Chondrocyte (in vitro differentiated cells): ENCODE results near the gene BCO1. TPM values are rescaled to one million over a fixed set of nuclear protein-coding genes. Genes with fewer than 3 reads are reported as not detected.
A peak's percentile ranks its signal among the peaks of the same experiment; 100 is the strongest.

Source experiments
- DNase-seq: peaks from one replicate; pipeline ENCODE4 v3.0.0; 2021; ENCODE audit warnings: mixed read lengths, low spot score
- H3K27ac Mint-ChIP-seq: one replicate; pipeline ENCODE4 v1.8.0; 2021; ENCODE audit warnings: mild to moderate bottlenecking, moderate library complexity, mixed read lengths; ENCODE audit not compliant: unreplicated experiment
- H3K27me3 Mint-ChIP-seq: 2 replicates; pipeline ENCODE4 v1.8.0; 2021; ENCODE audit warnings: low read depth, mixed read lengths
- H3K36me3 Mint-ChIP-seq: 2 replicates; pipeline ENCODE4 v1.8.0; 2021; ENCODE audit warnings: low read depth, mixed read lengths
- H3K4me1 Mint-ChIP-seq: 2 replicates; pipeline ENCODE4 v1.8.0; 2021; ENCODE audit warnings: low read depth, mild to moderate bottlenecking, mixed read lengths
- H3K4me3 Mint-ChIP-seq: one replicate; pipeline ENCODE4 v1.8.0; 2021; ENCODE audit warnings: mild to moderate bottlenecking, moderate library complexity, mixed read lengths; ENCODE audit not compliant: unreplicated experiment
- H3K9me3 Mint-ChIP-seq: 2 replicates; pipeline ENCODE4 v1.8.0; 2021; ENCODE audit warnings: low read depth, mixed read lengths
- total RNA-seq: library from RNA; stranded (reverse); gene quantifications from 3 replicates; pipeline ENCODE4 v1.2.1, GENCODE V29; 2021
- TF ChIP-seq, protein P1 (sequence below): fragments of 200-600 bp; sonication (generic); IDR thresholded peaks from 2 replicates; pipeline ENCODE4 v1.5.0; 2021; ENCODE audit warnings: antibody characterized with exemption, mild to moderate bottlenecking, moderate library complexity

The BCO1 gene
- total RNA-seq, 1 donor from 2014 or later = not detected

- no peaks in the 10 kb centered on the region for H3K27me3 Mint-ChIP-seq
- no peak for DNase-seq
- H3K9me3 Mint-ChIP-seq = no peaks in the 10 kb centered on the region
- no peaks in the 10 kb centered on the region for H3K36me3 Mint-ChIP-seq
- no peak overlapping the region for H3K27ac Mint-ChIP-seq
- peaks cover 6% of the 10 kb centered on the region for H3K4me1 Mint-ChIP-seq
- TF ChIP-seq, protein P1, sequence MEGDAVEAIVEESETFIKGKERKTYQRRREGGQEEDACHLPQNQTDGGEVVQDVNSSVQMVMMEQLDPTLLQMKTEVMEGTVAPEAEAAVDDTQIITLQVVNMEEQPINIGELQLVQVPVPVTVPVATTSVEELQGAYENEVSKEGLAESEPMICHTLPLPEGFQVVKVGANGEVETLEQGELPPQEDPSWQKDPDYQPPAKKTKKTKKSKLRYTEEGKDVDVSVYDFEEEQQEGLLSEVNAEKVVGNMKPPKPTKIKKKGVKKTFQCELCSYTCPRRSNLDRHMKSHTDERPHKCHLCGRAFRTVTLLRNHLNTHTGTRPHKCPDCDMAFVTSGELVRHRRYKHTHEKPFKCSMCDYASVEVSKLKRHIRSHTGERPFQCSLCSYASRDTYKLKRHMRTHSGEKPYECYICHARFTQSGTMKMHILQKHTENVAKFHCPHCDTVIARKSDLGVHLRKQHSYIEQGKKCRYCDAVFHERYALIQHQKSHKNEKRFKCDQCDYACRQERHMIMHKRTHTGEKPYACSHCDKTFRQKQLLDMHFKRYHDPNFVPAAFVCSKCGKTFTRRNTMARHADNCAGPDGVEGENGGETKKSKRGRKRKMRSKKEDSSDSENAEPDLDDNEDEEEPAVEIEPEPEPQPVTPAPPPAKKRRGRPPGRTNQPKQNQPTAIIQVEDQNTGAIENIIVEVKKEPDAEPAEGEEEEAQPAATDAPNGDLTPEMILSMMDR = no peak
- no peak overlapping the region for H3K4me3 Mint-ChIP-seq
Measured at GRCh38 chr16:81265052-81265451, 26.6 kb downstream of the BCO1 start.

DNA sequence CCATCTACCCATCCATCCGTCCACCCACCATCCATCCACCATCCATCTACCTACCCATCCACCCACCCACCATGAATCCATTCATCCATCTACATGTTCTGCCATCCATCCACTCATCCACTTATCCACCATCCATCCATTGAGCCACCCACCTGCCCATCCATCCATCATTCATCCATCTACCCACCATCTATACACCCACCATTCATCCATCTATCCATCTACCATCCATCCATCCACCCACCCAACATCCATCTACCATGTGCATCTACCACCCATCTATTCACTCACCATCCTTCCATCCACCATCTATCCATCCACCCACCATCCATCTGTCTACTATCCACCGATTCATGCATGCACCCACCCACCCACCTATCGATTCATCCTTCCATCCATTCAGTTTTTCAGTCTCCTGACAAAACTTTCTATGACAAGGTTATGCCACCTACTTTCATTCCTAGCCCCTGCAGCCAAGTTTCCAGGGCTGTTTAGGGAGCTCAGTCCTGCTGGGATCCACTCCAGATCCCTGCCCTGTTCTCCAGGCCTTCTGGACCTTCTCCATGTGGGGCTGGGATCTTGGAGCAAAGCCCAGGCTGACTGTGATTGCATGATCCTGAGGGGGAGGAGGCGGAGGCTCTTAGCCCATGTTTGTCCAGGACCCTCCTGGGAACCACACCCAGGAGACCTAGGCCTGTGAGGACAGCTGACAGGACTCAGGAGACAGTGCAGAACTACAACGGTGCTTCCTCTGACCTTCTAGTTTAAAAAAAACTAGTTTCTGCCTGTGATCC lies 27.4 kb downstream of the BCO1 start:
- H3K27me3 Mint-ChIP-seq = no peaks in the 10 kb centered on the region
- H3K27ac Mint-ChIP-seq = no peak overlapping the region
- no peak overlapping the region for H3K4me3 Mint-ChIP-seq
- TF ChIP-seq, protein P1 = no peak
- no peaks in the 10 kb centered on the region for H3K9me3 Mint-ChIP-seq
- no peaks in the 10 kb centered on the region for H3K36me3 Mint-ChIP-seq
- no peak for DNase-seq
- peaks cover 6% of the 10 kb centered on the region for H3K4me1 Mint-ChIP-seq

DNA sequence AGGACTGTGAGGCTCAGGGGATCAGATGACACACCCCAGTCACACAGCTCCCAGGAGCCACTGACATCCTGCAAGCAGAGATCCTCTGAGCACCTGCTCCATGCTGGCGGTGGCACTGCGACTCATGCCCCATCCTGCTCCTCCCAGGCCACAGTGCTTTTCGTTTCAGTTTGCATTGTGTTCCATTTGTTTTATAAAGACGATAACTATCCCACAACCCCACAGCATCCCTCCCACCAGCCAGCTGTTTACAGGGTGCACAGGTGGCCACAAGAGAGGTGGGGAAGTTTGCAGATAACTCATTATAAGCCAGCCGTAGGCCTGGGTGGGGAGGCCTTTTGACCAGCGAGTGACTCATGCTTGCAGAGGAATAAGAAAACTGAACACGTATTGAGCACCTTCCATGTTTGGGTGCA lies 28.2 kb downstream of the BCO1 start:
- no peaks in the 10 kb centered on the region for H3K36me3 Mint-ChIP-seq
- H3K4me1 Mint-ChIP-seq = peaks cover 6% of the 10 kb centered on the region
- no peak overlapping the region for H3K4me3 Mint-ChIP-seq
- H3K9me3 Mint-ChIP-seq = no peaks in the 10 kb centered on the region
- TF ChIP-seq, protein P1 = no peak
- H3K27ac Mint-ChIP-seq = no peak overlapping the region
- DNase-seq = no peak
- peaks cover 3% of the 10 kb centered on the region for H3K27me3 Mint-ChIP-seq

DNA sequence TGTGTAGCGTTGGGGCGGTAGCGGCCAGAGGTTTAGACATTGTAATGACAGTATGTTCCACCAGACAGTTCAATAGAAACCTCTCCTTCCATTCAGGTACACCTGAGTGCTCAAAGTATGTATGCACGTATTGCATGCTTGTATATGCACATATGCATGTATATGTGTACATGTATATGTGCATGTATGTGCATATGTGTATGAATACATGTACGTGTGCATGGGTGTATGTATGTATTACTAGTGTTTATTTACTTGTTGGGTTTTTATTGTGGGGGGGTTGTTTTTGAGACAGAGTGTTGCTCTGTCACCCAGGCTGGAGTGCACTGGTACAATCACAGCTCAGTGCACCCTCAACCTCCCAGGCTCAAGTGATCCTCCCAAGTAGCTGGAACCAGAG lies 30.0 kb downstream of the BCO1 start:
- Mint-ChIP-seq H3K36me3 (no peaks in the 10 kb centered on the region), H3K27me3 (peaks cover 5% of the 10 kb centered on the region), H3K27ac (no peak overlapping the region), H3K9me3 (no peaks in the 10 kb centered on the region), H3K4me1 (peaks cover 6% of the 10 kb centered on the region), H3K4me3 (no peak overlapping the region)
- TF ChIP-seq, protein P1 = no peak
- DNase-seq = no peak

GRCh38 chr16:81273223-81273950 lies 34.9 kb downstream of the BCO1 start:
- no peak overlapping the region for H3K27ac Mint-ChIP-seq
- TF ChIP-seq, protein P1 = no peak
- no peaks in the 10 kb centered on the region for H3K4me1 Mint-ChIP-seq
- H3K27me3 Mint-ChIP-seq = peaks cover 5% of the 10 kb centered on the region
- no peak overlapping the region for H3K4me3 Mint-ChIP-seq
- H3K36me3 Mint-ChIP-seq = no peaks in the 10 kb centered on the region
- H3K9me3 Mint-ChIP-seq = no peaks in the 10 kb centered on the region
- DNase-seq = peak; percentile 46
